BE2C (cell line): ENCODE results near the gene RASAL3.

Experiments used
- DNase-seq: peaks from one replicate; pipeline ENCODE4 v3.0.0-alpha.2; 2020
- H3K27me3 ChIP-seq: fragments of 250-450 bp; sonication (Bioruptor Pico); 2 replicates; pipeline ENCODE4 v1.5.1; 2020; ENCODE audit warnings: mild to moderate bottlenecking
- H3K36me3 ChIP-seq: fragments of 250-450 bp; sonication (Bioruptor Pico); 2 replicates; pipeline ENCODE4 v1.5.1; 2020; ENCODE audit warnings: mild to moderate bottlenecking
- H3K4me1 ChIP-seq: fragments of 250-450 bp; sonication (Bioruptor Pico); 2 replicates; pipeline ENCODE4 v1.5.1; 2020
- H3K4me3 ChIP-seq: 2 replicates; pipeline ENCODE4 v1.5.1; 2011; ENCODE audit warnings: low read depth, low read length
- H3K9me3 ChIP-seq: fragments of 250-450 bp; sonication (Bioruptor Pico); 2 replicates; pipeline ENCODE4 v1.5.1; 2020
- CTCF ChIP-seq: IDR thresholded peaks from 2 replicates; pipeline ENCODE4 v1.5.1; 2012; ENCODE audit warnings: mild to moderate bottlenecking, low read depth, low read length

The RASAL3 gene

GRCh38 chr19:15463861-15464371 is 428 bp downstream of the RASAL3 start:
- Histone ChIP-seq H3K4me3 (no peak overlapping the region), H3K4me1 (no peaks in the 10 kb centered on the region), H3K27me3 (peaks cover 15% of the 10 kb centered on the region), H3K9me3 (no peaks in the 10 kb centered on the region), H3K36me3 (no peaks in the 10 kb centered on the region)
- DNase-seq = no peak
- no peak for TF ChIP-seq CTCF

GRCh38 chr19:15461694-15462093 is 2.6 kb downstream of the RASAL3 start:
- DNase-seq = no peak
- Histone ChIP-seq H3K9me3 (no peaks in the 10 kb centered on the region), H3K36me3 (no peaks in the 10 kb centered on the region), H3K4me3 (no peak overlapping the region), H3K27me3 (peaks cover 26% of the 10 kb centered on the region), H3K4me1 (no peaks in the 10 kb centered on the region)
- TF ChIP-seq CTCF = no peak

- TF ChIP-seq CTCF = no peak
- no peak for DNase-seq
- Histone ChIP-seq H3K4me3 (no peak overlapping the region), H3K27me3 (peaks cover 24% of the 10 kb centered on the region), H3K36me3 (no peaks in the 10 kb centered on the region), H3K9me3 (no peaks in the 10 kb centered on the region), H3K4me1 (peaks cover 1% of the 10 kb centered on the region)
These were observed 6.5 kb downstream of the RASAL3 start for GRCh38 chr19:15457701-15458484.

- H3K4me3 ChIP-seq = no peak overlapping the region
These were observed 7.3 kb downstream of the RASAL3 start for GRCh38 chr19:15456871-15457700.

GRCh38 chr19:15456441-15456840 is 7.9 kb downstream of the RASAL3 start:
- H3K36me3 ChIP-seq = no peaks in the 10 kb centered on the region
- H3K4me3 ChIP-seq = no peak overlapping the region
- no peak for DNase-seq
- peaks cover 24% of the 10 kb centered on the region for H3K27me3 ChIP-seq
- TF ChIP-seq CTCF = no peak
- peaks cover 5% of the 10 kb centered on the region for H3K4me1 ChIP-seq
- H3K9me3 ChIP-seq = no peaks in the 10 kb centered on the region

More at GRCh38 chr19:15456871-15457700, 7.3 kb downstream of the RASAL3 start:
- Histone ChIP-seq H3K4me1 (peaks cover 5% of the 10 kb centered on the region), H3K27me3 (peaks cover 24% of the 10 kb centered on the region), H3K9me3 (no peaks in the 10 kb centered on the region), H3K36me3 (no peaks in the 10 kb centered on the region)
- no peak for DNase-seq
- TF ChIP-seq CTCF = no peak
